Hematopoietic multipotent progenitor cell treated with erythropoietin and hydrocortisone succinate and interleukin-3 and kit ligand, for 17 days (in vitro differentiated cells): ENCODE results near the gene PRRG2.
A peak's percentile ranks its signal among the peaks of the same experiment; 100 is the strongest.

Experiments used
- DNase-seq: peaks from one replicate; pipeline ENCODE4 v3.0.0-alpha.2; 2015; ENCODE audit warnings: low spot score

The PRRG2 gene

GRCh38 chr19:49557641-49558325, 23.3 kb upstream of the PRRG2 start:
- no peak for DNase-seq

GRCh38 chr19:49558591-49558990, 22.5 kb upstream of the PRRG2 start:
- no peak for DNase-seq

DNA sequence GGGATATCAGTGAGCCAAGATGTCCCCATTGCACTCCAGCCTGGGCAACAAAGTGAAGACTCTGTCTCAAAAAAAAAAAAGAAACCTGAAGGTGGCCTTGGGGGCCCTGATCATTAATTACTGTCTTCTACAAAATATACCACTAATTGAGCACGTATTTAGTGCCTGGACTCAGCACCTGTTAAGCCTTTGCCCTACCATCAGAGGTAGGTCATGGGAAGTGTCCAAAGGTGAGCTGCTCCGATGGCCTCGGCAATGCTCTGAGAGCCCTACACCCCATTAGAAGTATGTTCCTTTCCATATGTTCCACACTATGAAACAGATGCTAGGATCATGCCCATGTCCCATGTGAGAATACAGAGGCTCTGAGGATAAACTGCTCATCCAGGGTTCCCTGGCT, 21.7 kb upstream of the PRRG2 start:
- DNase-seq, result no peak

DNA sequence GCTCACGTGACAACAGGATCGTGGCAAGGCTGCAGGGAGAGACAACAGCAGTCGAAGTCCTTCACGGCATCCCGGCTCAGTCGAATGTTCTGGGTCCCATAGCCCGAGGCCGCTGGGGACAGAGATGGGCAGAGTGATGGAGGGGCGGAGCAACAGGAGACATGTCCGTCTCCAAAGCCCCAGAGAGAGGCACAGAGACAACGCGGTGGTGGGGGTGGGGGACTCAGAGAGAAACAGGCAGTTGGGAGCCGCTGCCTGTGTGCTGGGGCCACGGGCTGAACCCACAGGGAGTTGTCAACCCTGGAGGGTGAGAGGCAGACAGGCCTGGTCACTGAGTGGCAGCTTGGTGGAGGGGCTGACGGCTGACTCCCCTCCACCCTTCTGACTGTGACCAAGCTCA, 21.2 kb upstream of the PRRG2 start:
- no peak for DNase-seq

GRCh38 chr19:49560358-49560900, 20.7 kb upstream of the PRRG2 start:
- no peak for DNase-seq

DNA sequence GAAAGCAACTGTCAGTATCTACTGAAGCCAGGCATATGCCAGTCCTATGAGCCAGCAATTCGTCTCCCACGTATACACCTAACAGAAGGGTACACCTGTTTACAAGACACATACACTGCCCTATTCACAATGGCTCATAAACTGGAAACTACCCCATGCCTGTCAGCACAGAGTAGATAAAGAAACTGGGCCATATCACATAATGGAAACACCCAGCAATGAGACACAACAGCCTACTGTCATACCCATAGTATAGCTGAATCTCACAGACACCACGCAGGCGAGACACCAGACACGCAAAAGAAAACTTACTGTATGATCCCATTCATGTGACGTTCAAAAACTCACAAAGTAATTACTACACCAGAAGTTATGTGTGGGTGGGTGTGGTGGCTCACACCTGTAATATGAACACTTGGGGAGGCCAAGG, 16.5 kb upstream of the PRRG2 start:
- no peak for DNase-seq

DNA sequence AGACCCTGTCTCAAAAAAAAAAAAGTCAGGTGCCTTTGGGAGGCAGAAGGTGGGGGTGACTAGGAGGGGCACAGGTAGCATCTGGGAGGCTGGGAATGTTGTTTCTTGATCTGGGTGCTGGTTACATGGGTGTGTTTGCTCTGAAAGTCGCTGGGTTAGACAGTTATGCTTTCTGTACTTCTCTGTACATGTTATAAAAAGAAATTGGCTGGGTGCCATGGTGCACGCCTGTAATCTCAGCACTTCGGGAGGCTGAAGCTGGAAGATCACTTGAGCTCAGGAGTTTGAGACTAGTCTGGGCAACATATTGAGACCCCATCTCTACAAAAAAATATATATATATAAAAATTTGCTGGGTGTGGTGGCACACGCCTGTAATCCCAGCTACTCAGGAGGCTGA, 15.9 kb upstream of the PRRG2 start:
- peak; percentile 55 for DNase-seq

DNA sequence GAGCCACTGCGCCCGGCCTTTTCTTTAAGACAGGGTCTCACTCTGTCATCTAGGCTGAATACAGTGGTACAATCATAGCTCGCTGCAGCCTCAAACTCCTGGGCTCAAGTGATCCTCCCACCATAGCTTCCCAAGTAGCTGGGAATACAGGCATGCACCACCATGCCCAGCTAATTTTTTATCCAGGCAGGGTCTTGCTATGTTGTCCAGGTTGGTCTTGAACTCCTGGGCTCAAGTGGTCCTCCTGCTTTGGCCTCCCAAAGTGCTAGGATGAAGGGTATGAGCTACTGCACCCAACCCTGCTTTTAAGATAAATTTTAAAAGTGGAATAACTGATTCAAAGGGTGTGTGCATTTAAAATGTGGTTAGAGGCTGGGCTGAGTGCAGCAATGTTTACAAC, 14.8 kb upstream of the PRRG2 start:
- no peak for DNase-seq

GRCh38 chr19:49567861-49568441, 13.2 kb upstream of the PRRG2 start:
- no peak for DNase-seq

DNA sequence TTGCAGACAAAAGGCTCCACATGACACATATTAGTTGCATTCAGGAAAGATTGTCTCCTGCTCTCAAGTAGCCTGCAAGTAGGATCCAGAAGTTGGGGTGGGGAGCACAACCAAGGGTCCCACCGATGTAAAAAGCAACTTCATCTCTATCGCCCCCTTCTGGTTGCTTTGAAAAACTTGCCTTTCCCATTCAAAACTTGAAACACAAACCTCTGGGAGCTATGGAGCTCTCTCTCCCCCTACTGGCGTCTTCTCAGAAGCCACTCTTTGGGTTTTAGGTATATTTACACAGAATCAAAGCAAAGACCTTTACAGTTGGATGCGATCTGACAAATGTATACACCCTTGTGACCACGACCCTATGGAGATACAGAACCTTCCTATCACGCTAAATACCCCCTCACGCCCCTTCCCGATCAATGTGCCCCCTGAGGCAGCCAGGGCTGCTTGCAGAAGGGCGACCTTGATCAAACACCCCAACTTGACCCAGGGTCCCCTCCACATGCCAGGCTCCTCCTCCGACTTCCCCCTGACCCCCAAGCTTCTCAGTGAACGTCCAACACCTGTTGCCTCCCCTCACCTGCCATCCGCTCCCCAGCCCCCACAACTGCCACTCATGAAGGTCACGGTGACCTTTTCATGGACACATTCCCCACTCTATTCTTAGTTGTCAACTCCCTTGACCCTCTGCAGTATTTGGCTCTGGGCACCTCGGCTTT, 10.8 kb upstream of the PRRG2 start:
- peak; percentile 92 for DNase-seq

DNA sequence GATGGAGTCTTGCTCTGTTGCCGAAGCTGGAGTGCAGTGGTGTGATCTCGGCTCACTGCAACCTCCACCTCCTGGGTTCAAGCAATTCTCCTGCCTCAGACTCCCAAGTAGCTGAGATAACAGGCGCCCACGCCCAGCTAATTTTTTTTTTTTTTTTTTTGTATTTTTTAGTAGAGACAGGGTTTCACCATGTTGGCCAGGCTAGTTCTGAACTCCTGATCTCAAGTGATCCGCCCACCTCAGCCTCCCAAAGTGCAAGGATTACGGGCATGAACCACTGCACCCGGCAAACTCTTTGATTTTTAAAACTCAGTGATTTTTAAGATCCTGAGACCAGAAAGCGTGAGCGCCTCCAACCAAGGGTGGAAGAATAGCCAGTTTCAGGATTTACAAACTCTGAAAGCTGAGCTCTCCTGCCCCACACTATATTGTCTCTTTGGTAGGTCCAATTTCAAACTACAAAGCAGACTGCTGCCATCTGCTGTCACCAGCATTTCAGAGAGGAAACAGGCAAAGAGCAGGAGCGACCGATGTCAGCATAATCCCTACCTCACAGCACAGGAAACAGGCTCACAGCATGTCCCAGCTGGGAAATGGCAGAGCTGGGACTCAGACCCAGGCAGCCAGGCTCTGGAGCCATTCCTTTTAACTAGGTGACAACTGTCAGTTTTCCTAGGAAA, 10.0 kb upstream of the PRRG2 start:
- no peak for DNase-seq

GRCh38 chr19:49573009-49573408, 8.1 kb upstream of the PRRG2 start:
- no peak for DNase-seq

DNA sequence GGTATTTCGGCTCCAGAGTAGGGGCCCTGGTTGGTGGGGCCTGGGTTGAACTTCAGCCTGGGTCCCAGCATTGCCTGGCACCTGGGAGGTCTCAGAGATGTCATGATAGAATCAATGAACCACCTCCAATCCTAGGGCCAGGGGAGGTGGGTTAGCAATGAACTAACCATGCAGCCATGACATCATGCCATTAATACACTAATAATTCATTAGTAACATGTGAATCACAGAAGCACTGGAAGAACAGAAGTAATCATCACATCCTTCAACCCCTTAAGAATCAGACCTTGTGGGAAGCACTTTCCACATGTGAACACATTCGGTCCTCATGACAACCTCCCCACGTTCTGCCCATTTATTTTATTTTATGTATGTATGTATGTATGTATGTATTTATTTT, 7.7 kb upstream of the PRRG2 start:
- no peak for DNase-seq

DNA sequence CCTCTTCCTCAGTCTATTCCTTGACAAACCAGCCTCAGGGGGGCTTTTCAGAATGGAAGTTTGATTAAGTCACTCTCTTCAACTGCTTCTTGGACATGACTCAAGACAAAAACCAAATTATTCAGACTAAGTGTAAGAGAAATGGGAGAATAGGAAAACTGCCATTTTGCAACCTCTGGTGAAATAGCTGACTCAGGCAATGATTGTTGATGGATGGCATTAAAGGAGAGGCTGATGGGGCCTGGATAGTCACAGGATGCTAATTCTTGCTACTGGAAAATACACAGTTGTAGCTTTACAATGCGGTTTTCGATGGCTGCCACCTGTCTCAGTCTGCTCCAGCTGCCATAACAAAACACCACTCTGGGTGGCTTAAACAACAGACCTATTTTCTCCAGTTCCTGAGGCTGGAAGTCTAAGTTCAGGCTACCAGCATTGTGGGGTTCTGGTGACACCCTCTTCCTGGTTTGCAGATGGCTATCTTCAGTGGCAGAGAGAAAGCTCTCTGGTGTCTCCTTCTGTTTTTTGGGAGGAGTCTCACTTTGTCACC, 6.8 kb upstream of the PRRG2 start:
- no peak for DNase-seq

GRCh38 chr19:49579193-49579592, 1.9 kb upstream of the PRRG2 start:
- no peak for DNase-seq

DNA sequence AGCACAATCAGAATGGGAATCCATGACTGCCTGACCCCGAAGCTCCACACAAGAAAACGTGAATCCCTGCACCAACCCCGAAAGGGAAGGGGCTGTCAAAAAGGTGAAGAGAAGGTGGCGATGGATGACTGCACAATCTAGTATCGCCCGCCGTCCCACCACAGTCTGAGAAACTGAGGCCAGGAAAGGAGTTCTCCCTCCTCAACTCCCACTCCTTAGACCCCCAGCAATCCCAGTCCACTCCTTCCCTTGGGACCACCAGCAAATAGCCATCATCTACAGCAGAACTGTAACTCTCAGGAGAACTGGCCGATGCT, 1.2 kb upstream of the PRRG2 start:
- DNase-seq, result peak; percentile 17

DNA sequence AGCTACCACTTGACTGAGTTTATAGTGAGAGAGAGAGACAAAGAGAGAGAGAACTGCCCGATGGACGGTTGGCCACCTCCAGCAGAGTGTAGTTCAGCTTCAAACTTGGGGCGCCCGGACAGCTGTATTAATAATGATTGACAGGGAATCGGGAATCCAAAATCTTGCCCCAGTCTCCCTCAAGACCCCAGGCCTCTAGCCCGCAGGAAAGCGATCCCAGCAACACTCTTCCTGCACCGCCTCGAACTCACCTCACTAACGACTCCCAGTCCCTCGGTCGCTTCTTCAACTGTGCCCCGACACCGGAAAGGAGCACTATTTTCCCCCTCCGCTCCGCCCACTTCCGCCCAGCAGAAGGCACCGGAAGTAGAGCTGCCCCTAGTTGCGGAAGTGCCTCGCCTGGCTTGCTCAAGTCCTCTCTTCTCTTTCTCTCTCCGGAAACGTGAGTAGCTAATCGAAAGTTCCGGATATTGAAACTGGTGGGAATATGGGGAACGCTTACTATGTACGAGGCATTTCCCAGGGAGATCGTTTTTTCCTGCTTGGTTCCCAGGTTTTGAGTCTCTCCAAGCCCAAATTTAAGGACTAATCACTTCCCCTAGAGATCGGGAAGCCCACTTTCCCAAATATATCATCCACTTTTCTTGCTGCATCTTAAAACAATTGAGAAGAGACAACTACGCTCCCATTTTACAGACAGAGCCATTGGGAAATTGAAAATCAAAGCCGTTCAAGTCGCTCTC, 681 bp upstream of the PRRG2 start, which contains the start of gene NOSIP:
TSS of gene NOSIP (minus strand) at position 293 of the 743 bp plus-strand sequence. CDS start 19,865 bp downstream, outside the sequence.
- DNase-seq, result peak; percentile 99

GRCh38 chr19:49583239-49583638, 2.1 kb downstream of the PRRG2 start:
- no peak for DNase-seq

GRCh38 chr19:49585023-49585422, 3.9 kb downstream of the PRRG2 start:
- no peak for DNase-seq

DNA sequence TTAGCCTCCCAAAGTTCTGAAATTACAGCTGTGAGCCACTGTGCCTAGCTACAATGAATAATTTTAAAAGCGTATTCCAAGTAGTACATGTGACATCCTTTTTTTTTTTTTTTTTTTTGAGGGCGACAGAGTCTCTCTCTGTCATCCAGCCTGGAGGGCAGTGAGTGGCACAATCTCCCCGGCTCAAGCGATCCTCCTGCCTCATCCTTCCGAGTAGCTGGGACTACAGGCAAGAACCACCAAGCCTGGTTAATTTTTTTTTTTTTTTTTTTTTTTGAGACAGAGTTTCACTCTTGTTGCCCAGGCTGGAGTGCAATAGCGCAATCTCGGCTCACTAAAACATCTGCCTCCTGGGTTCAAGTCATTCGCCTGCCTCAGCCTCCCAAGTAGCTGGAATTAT, 6.1 kb downstream of the PRRG2 start:
- DNase-seq, result no peak

DNA sequence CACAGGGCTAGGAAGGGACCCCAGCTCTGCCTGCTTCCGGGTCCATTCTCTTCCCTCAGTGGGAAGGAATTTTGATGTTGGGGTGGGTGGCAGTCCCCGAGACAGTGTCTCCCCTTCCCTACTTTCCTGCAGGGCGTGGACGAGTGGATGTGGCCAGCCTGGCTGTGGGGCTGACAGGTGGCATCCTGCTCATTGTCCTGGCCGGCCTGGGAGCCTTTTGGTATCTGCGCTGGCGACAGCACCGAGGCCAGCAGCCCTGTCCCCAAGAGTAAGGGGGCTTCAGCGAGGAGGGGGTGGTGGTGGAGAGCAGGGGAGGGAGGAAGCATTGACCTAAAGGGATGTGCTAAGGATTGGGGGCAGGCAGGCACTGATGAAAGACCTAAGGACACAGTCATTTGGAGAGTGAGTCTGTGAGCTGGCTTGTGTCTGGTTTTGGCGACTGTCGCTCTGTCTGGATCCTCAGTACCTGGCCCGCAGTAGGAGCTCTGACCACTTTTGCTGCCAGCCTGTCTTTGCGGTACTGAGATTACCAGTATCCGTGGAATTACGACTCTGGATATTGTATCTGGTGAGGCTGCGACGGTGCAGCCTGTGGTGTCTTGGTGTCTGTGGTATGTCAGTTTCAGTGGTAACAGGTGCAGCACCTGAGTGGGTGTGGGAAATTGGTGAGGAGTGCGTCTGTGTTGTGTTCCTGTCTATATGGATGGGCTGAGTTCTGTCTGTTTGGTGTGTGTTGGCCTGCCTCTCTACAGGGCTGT, 7.4 kb downstream of the PRRG2 start:
- DNase-seq, result no peak
